CD8-positive, alpha-beta memory T cell (primary cell): ENCODE results near the gene GAL3ST3. TPM values are rescaled to one million over a fixed set of nuclear protein-coding genes. Genes with fewer than 3 reads are reported as not detected.
"Not testable (repeated sequence)": the region's sequence is repeated elsewhere in the genome, so short reads cannot be mapped to it uniquely, and the experiment has no call there.

Experiments used
- CTCF ChIA-PET: fragments of 350-600 bp; sonication (Branson Sonifier 250); formaldehyde crosslinking; loops from one replicate; lab custom pipeline; 2021; ENCODE audit warnings: antibody characterized with exemption; lab: Charles Lee
- POLR2A ChIA-PET: fragments of 350-600 bp; sonication (Branson Sonifier 250); formaldehyde crosslinking; loops from one replicate; lab custom pipeline; 2021; ENCODE audit warnings: antibody characterized with exemption; lab: Charles Lee
- DNase-seq, 5 donors: peaks; one replicate each; pipeline versions ENCODE4 v3.0.0 to v3.0.0-alpha.2; 2020 to 2022; ENCODE audit warnings: mixed read lengths in 1 of 5
- H3K27ac ChIP-seq: one replicate; pipeline ENCODE4 v1.7.0; 2013; ENCODE audit warnings: low read depth, mild to moderate bottlenecking, low read length, moderate library complexity
- H3K27me3 ChIP-seq: 2 replicates; pipeline ENCODE4 v1.7.0; 2013; ENCODE audit warnings: low read length, mild to moderate bottlenecking; ENCODE audit not compliant: insufficient read depth, poor library complexity, severe bottlenecking
- H3K36me3 ChIP-seq: 2 replicates; pipeline ENCODE4 v1.7.0; 2013; ENCODE audit warnings: mild to moderate bottlenecking, low read length, moderate library complexity; ENCODE audit not compliant: insufficient read depth
- H3K4me1 ChIP-seq: 2 replicates; pipeline ENCODE4 v1.7.0; 2013; ENCODE audit warnings: mild to moderate bottlenecking, low read length, moderate library complexity; ENCODE audit not compliant: insufficient read depth
- H3K4me3 ChIP-seq: 2 replicates; pipeline ENCODE4 v1.7.0; 2013; ENCODE audit warnings: mild to moderate bottlenecking, low read length
- H3K9me3 ChIP-seq: 2 replicates; pipeline ENCODE4 v1.7.0; 2013; ENCODE audit warnings: mild to moderate bottlenecking, low read length
- H3K27ac Mint-ChIP-seq, 8 donors: one replicate each; pipeline ENCODE4 v1.8.0; 2020 to 2021; ENCODE audit warnings: mixed read lengths in 8 of 8, mild to moderate bottlenecking in 6 of 8, inconsistent platforms in 3 of 8, moderate library complexity in 3 of 8
- H3K27me3 Mint-ChIP-seq, 2 donors: one replicate each; pipeline ENCODE4 v1.8.0; 2020 to 2021; ENCODE audit warnings: mixed read lengths in 2 of 2, mild to moderate bottlenecking in 1 of 2, moderate library complexity in 1 of 2
- H3K36me3 Mint-ChIP-seq, 3 donors: one replicate each; pipeline ENCODE4 v1.8.0; 2020 to 2021; ENCODE audit warnings: mixed read lengths in 3 of 3, inconsistent platforms in 1 of 3, mild to moderate bottlenecking in 1 of 3
- H3K4me1 Mint-ChIP-seq, 3 donors: one replicate each; pipeline ENCODE4 v1.8.0; 2020 to 2021; ENCODE audit warnings: mixed read lengths in 3 of 3, inconsistent platforms in 1 of 3, mild to moderate bottlenecking in 1 of 3
- H3K4me3 Mint-ChIP-seq, 7 donors: one replicate each; pipeline ENCODE4 v1.8.0; 2020 to 2021; ENCODE audit warnings: mixed read lengths in 7 of 7, mild to moderate bottlenecking in 6 of 7, moderate library complexity in 4 of 7, inconsistent platforms in 2 of 7
- H3K9me3 Mint-ChIP-seq, 5 donors: one replicate each; pipeline ENCODE4 v1.8.0; 2020 to 2022; ENCODE audit warnings: mixed read lengths in 5 of 5, mild to moderate bottlenecking in 3 of 5, moderate library complexity in 2 of 5, inconsistent platforms in 1 of 5
- polyA plus RNA-seq: library from polyadenylated mRNA; unstranded; fragments of 300-500 nt; fragmentation: Illumina TruSeq; gene quantifications from one replicate; pipeline ENCODE4 v1.2.3, GENCODE V29; 2021
- total RNA-seq, 2 experiments: library from RNA; stranded (reverse); gene quantifications; one replicate each; pipeline ENCODE4 v1.2.3, GENCODE V29; 2021

GAL3ST3 gene
- total RNA-seq (not detected), polyA plus RNA-seq (not detected)

- no peaks in the 10 kb centered on the region for H3K36me3 ChIP-seq
- no peak for DNase-seq
- Mint-ChIP-seq H3K27ac (peak within 1 kb of the TSS in 1 of 8 donors; percentile 60), H3K27me3 (peaks cover 4 to 6% of the 10 kb centered on the region in 2 donors), H3K4me3 (peak within 1 kb of the TSS in 3 of 7 donors; percentile 32 to 54 (median 45)), H3K36me3 (peaks cover 2 to 16% (median 6%) of the 10 kb centered on the region in 3 donors), H3K4me1 (peaks cover 31 to 41% (median 33%) of the 10 kb centered on the region in 3 donors), H3K9me3 (no peaks in the 10 kb centered on the region)
- peaks cover 32% of the 10 kb centered on the region for H3K4me1 ChIP-seq
- ChIA-PET CTCF (no interaction called here), POLR2A (no interaction called here)
- H3K27ac ChIP-seq, result no peak within 1 kb of the TSS
- H3K27me3 ChIP-seq, result no peaks in the 10 kb centered on the region
- H3K4me3 ChIP-seq, result no peak within 1 kb of the TSS
- no peaks in the 10 kb centered on the region for H3K9me3 ChIP-seq
These were observed at the start of gene GAL3ST3 for GRCh38 chr11:66048547-66049323. Gene GAL3ST3, minus strand, starts transcription at chr11:66049161. Its CDS starts 3,746 bp downstream, at chr11:66045415.

GRCh38 chr11:66092125-66092524 is 43.2 kb upstream of the GAL3ST3 start:
- H3K27ac ChIP-seq, H3K27me3 Mint-ChIP-seq, H3K36me3 ChIP-seq, H3K27ac Mint-ChIP-seq, POLR2A ChIA-PET, H3K9me3 Mint-ChIP-seq, DNase-seq, CTCF ChIA-PET, H3K4me3 Mint-ChIP-seq, H3K27me3 ChIP-seq, H3K9me3 ChIP-seq, H3K4me3 ChIP-seq: not testable (repeated sequence)
- peaks cover 0 to 21% (median 5%) of the 10 kb centered on the region in 3 donors for H3K36me3 Mint-ChIP-seq
- peaks cover 32% of the 10 kb centered on the region for H3K4me1 ChIP-seq
- H3K4me1 Mint-ChIP-seq, result peaks cover 36 to 52% (median 46%) of the 10 kb centered on the region in 3 donors

GRCh38 chr11:66090288-66090687 is 41.3 kb upstream of the GAL3ST3 start:
- Mint-ChIP-seq H3K4me1 (peaks cover 41 to 58% (median 52%) of the 10 kb centered on the region in 3 donors), H3K27me3 (no peaks in the 10 kb centered on the region), H3K27ac (peak overlapping the region in 3 of 8 donors; percentile 22 to 73 (median 42)), H3K36me3 (peaks cover 0 to 22% (median 3%) of the 10 kb centered on the region in 3 donors), H3K9me3 (no peaks in the 10 kb centered on the region), H3K4me3 (no peak overlapping the region)
- ChIA-PET CTCF (no interaction called here), POLR2A (interaction anchor here (0.7 kb wide), 1 partner anchor 192 kb away, joined by 7 read pairs; no protein-coding TSS in a partner anchor)
- Histone ChIP-seq H3K4me3 (no peak overlapping the region), H3K27ac (no peak overlapping the region), H3K9me3 (no peaks in the 10 kb centered on the region), H3K36me3 (no peaks in the 10 kb centered on the region), H3K4me1 (peaks cover 42% of the 10 kb centered on the region), H3K27me3 (no peaks in the 10 kb centered on the region)
- no peak for DNase-seq

GRCh38 chr11:66089067-66089466 is 40.1 kb upstream of the GAL3ST3 start:
- H3K36me3 ChIP-seq, result no peaks in the 10 kb centered on the region
- no peak overlapping the region for H3K4me3 ChIP-seq
- H3K27me3 Mint-ChIP-seq, result no peaks in the 10 kb centered on the region
- H3K4me3 Mint-ChIP-seq, result no peak overlapping the region
- H3K36me3 Mint-ChIP-seq, result peaks cover 0 to 22% (median 3%) of the 10 kb centered on the region in 3 donors
- DNase-seq, result no peak
- no peak overlapping the region for H3K27ac ChIP-seq
- ChIA-PET POLR2A (no interaction called here), CTCF (interaction anchor here (0.7 kb wide), 1 partner anchor 18 kb away, joined by 3 read pairs; no protein-coding TSS in a partner anchor)
- H3K4me1 ChIP-seq, result peaks cover 54% of the 10 kb centered on the region
- H3K4me1 Mint-ChIP-seq, result peaks cover 52 to 70% (median 64%) of the 10 kb centered on the region in 3 donors
- H3K27me3 ChIP-seq, result no peaks in the 10 kb centered on the region
- H3K9me3 ChIP-seq, result no peaks in the 10 kb centered on the region
- H3K9me3 Mint-ChIP-seq, result no peaks in the 10 kb centered on the region
- H3K27ac Mint-ChIP-seq, result peak overlapping the region in 7 of 8 donors; percentile 6 to 73 (median 36)

GRCh38 chr11:66087148-66087908 is 38.4 kb upstream of the GAL3ST3 start:
- Mint-ChIP-seq H3K27ac (peak overlapping the region; percentile 33 to 76 (median 62)), H3K27me3 (peaks cover 0 to 1% of the 10 kb centered on the region in 2 donors), H3K4me3 (peak overlapping the region in 3 of 7 donors; percentile 8 to 57 (median 26)), H3K36me3 (peaks cover 0 to 19% (median 3%) of the 10 kb centered on the region in 3 donors), H3K9me3 (no peaks in the 10 kb centered on the region), H3K4me1 (peaks cover 65 to 80% (median 79%) of the 10 kb centered on the region in 3 donors)
- no peak for DNase-seq
- ChIA-PET CTCF (no interaction called here), POLR2A (no interaction called here)
- no peaks in the 10 kb centered on the region for H3K9me3 ChIP-seq
- H3K36me3 ChIP-seq, result no peaks in the 10 kb centered on the region
- no peaks in the 10 kb centered on the region for H3K27me3 ChIP-seq
- H3K27ac ChIP-seq, result no peak overlapping the region
- H3K4me1 ChIP-seq, result peaks cover 71% of the 10 kb centered on the region
- no peak overlapping the region for H3K4me3 ChIP-seq

- Mint-ChIP-seq H3K9me3 (no peaks in the 10 kb centered on the region), H3K4me1 (peaks cover 80 to 90% (median 90%) of the 10 kb centered on the region in 3 donors), H3K27ac (peak overlapping the region; percentile 73 to 99 (median 91)), H3K4me3 (peak overlapping the region in 4 of 7 donors; percentile 19 to 62 (median 54)), H3K36me3 (peaks cover 0 to 21% (median 5%) of the 10 kb centered on the region in 3 donors), H3K27me3 (peaks cover 0 to 1% of the 10 kb centered on the region in 2 donors)
- Histone ChIP-seq H3K27ac (no peak overlapping the region), H3K9me3 (no peaks in the 10 kb centered on the region), H3K4me3 (no peak overlapping the region), H3K4me1 (peaks cover 85% of the 10 kb centered on the region), H3K36me3 (no peaks in the 10 kb centered on the region), H3K27me3 (no peaks in the 10 kb centered on the region)
- ChIA-PET POLR2A (no interaction called here), CTCF (interaction anchor here (1.3 to 9.0 kb wide), 3 partner anchors 16 to 51 kb away, joined by 3 to 103 read pairs (median 5); partner anchors contain the start of gene PACS1)
- no peak for DNase-seq
These were observed 36.0 kb upstream of the GAL3ST3 start for GRCh38 chr11:66084821-66085475.

GRCh38 chr11:66083767-66084166 is 34.8 kb upstream of the GAL3ST3 start:
- Histone ChIP-seq H3K9me3 (no peaks in the 10 kb centered on the region), H3K27ac (no peak overlapping the region), H3K4me1 (peaks cover 90% of the 10 kb centered on the region), H3K36me3 (no peaks in the 10 kb centered on the region), H3K4me3 (no peak overlapping the region), H3K27me3 (no peaks in the 10 kb centered on the region)
- Mint-ChIP-seq H3K27me3 (peaks cover 0 to 2% of the 10 kb centered on the region in 2 donors), H3K4me1 (peaks cover 85 to 91% (median 90%) of the 10 kb centered on the region in 3 donors), H3K27ac (peak overlapping the region; percentile 16 to 99 (median 91)), H3K4me3 (peak overlapping the region in 5 of 7 donors; percentile 34 to 62 (median 59)), H3K36me3 (peaks cover 0 to 24% (median 4%) of the 10 kb centered on the region in 3 donors), H3K9me3 (no peaks in the 10 kb centered on the region)
- DNase-seq, result no peak
- ChIA-PET POLR2A (no interaction called here), CTCF (interaction anchor here (1.0 to 9.0 kb wide), 3 partner anchors 14 to 52 kb away, joined by 3 to 103 read pairs (median 5); partner anchors contain the start of gene PACS1)
